DLD1 (cell line): ENCODE results near the gene KCNMB4.

Experiments used
- in situ Hi-C: cut with HindIII; loops from 2 replicates; pipeline ENCODE4 v1.10.0; 2017; ENCODE audit warnings: low sequenced_read_pairs

KCNMB4 gene

GRCh38 chr12:70365648-70366518 lies at the start of gene KCNMB4:
Gene KCNMB4 (plus strand): TSS chr12:70366290. CDS start chr12:70366735, 445 bp downstream.
- in situ Hi-C loops, result no loop called here

GRCh38 chr12:70317781-70318180 lies 48.3 kb upstream of the KCNMB4 start:
- in situ Hi-C loops, result no loop called here

- in situ Hi-C loops, result no loop called here
Observed at GRCh38 chr12:70319605-70320004, 46.5 kb upstream of the KCNMB4 start.

GRCh38 chr12:70321191-70321590 lies 44.9 kb upstream of the KCNMB4 start:
- in situ Hi-C loops, result no loop called here

- in situ Hi-C loops, result no loop called here
Observed at GRCh38 chr12:70327541-70327940, 38.5 kb upstream of the KCNMB4 start.

GRCh38 chr12:70329728-70330127 lies 36.4 kb upstream of the KCNMB4 start:
- in situ Hi-C loops, result no loop called here

GRCh38 chr12:70330158-70330557 lies 35.9 kb upstream of the KCNMB4 start:
- in situ Hi-C loops, result no loop called here

GRCh38 chr12:70332236-70332635 lies 33.9 kb upstream of the KCNMB4 start:
- in situ Hi-C loops, result no loop called here

- in situ Hi-C loops, result no loop called here
Observed at GRCh38 chr12:70334742-70335141, 31.3 kb upstream of the KCNMB4 start.

- in situ Hi-C loops, result no loop called here
Observed at GRCh38 chr12:70338531-70338930, 27.6 kb upstream of the KCNMB4 start.

- in situ Hi-C loops, result no loop called here
Observed at GRCh38 chr12:70351076-70351475, 15.0 kb upstream of the KCNMB4 start.

- in situ Hi-C loops, result no loop called here
Observed at GRCh38 chr12:70353780-70354660, 12.1 kb upstream of the KCNMB4 start.

GRCh38 chr12:70354787-70355186 lies 11.3 kb upstream of the KCNMB4 start:
- in situ Hi-C loops, result no loop called here

GRCh38 chr12:70355972-70356371 lies 10.1 kb upstream of the KCNMB4 start:
- in situ Hi-C loops, result no loop called here

- in situ Hi-C loops, result no loop called here
Observed at GRCh38 chr12:70359458-70360197, 6.5 kb upstream of the KCNMB4 start.

GRCh38 chr12:70360218-70360617 lies 5.9 kb upstream of the KCNMB4 start:
- in situ Hi-C loops, result no loop called here

GRCh38 chr12:70364695-70365397 lies 1.2 kb upstream of the KCNMB4 start:
- in situ Hi-C loops, result no loop called here

- in situ Hi-C loops, result no loop called here
Observed at GRCh38 chr12:70365398-70365647, 767 bp upstream of the KCNMB4 start.

GRCh38 chr12:70366581-70367257 lies 629 bp downstream of the KCNMB4 start:
- in situ Hi-C loops, result no loop called here
